Measurements from ENCODE around the gene MATK.

The MATK gene

GRCh38 chr19:3830621-3831589, 44.7 kb upstream of the MATK start:
- no peak for TF ChIP-seq CTCF (IDR thresholded peaks at IDR 0.05)

GRCh38 chr19:3827306-3827705, 41.1 kb upstream of the MATK start:
- no peak for TF ChIP-seq CTCF (IDR thresholded peaks at IDR 0.05)

- no peak for TF ChIP-seq CTCF (IDR thresholded peaks at IDR 0.05)
Measured at GRCh38 chr19:3826163-3826562, 40.0 kb upstream of the MATK start.

GRCh38 chr19:3825286-3825956, 39.2 kb upstream of the MATK start:
- no peak for TF ChIP-seq CTCF (IDR thresholded peaks at IDR 0.05)

GRCh38 chr19:3823350-3823713, 37.2 kb upstream of the MATK start:
- no peak for TF ChIP-seq CTCF (IDR thresholded peaks at IDR 0.05)

- no peak for TF ChIP-seq CTCF (IDR thresholded peaks at IDR 0.05)
Measured at GRCh38 chr19:3822683-3823349, 36.6 kb upstream of the MATK start.

- peak; percentile 100 for TF ChIP-seq CTCF (IDR thresholded peaks at IDR 0.05)
Measured at GRCh38 chr19:3821857-3822364, 35.7 kb upstream of the MATK start.
